Fibroblast of the aortic adventitia (primary cell): ENCODE data around the gene SHTN1. TPM values are rescaled to one million over a fixed set of nuclear protein-coding genes. Genes with fewer than 3 reads are reported as not detected.
A peak's percentile ranks its signal among the peaks of the same experiment; 100 is the strongest.

ENCODE experiments used
- DNase-seq: peaks from one replicate; pipeline ENCODE4 v3.0.0-alpha.2; 2010; ENCODE audit warnings: low read depth
- H3K4me3 ChIP-seq: 2 replicates; pipeline ENCODE4 v1.5.1; 2011; ENCODE audit warnings: low read depth, mild to moderate bottlenecking, control low read depth, low read length, moderate library complexity
- total RNA-seq: library from RNA; depleted of rRNA; stranded (reverse); fragments of >200 nt; gene quantifications from 2 replicates; pipeline ENCODE4 v1.2.3, GENCODE V29; 2012; ENCODE audit warnings: low replicate concordance
- TF ChIP-seq, protein P1 (sequence below): IDR thresholded peaks from 2 replicates; pipeline ENCODE4 v1.5.1; 2011; ENCODE audit warnings: mild to moderate bottlenecking, low read length, control low read depth, inconsistent platforms; ENCODE audit not compliant: insufficient read depth

Gene SHTN1
- total RNA-seq, 1 donor, result 4.2 TPM

DNA sequence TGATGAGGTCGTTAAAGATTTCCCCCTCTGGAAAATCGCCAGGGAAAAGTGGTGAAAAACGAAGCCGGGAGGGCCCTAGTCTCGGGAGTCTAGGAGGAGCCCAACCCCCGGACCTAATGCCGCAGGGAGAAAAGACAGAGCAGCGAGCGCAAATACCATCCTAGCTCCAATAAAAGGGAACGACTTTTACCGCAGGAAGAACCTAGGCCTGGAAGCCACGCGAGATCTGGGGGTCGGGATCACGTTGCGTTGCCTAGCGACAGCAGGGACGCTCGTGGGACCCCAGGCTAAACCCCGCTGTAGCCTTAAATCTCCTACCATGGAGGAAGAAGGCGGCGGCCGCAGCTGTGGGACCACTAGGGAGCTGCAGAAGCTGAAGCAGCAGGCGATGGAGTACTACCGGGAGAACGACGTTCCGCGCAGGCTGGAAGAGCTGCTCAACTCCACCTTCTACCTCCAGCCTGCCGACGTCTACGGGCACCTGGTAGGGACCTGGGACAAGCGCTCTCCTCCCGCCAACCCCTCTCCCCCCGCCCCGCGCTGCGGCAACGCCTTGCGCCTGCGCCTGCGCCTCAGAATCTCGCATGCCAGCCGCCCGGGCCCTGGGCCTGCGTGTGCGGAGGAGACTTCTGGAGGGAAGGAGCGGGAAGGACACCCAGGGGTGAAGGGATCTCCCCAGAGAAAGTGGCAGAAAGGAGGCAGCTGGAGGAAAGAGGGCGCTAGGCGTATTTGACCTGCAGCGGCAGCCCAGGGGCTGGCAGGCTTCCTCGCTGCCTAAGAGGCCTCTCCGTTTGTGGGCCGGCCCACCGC lies 155.5 kb downstream of the SHTN1 start, which contains the start of gene ENO4:
TSS of gene ENO4 (plus strand) at position 252 of the 810 bp plus-strand sequence. CDS start at position 320, 68 bp downstream.
- TF ChIP-seq, protein P1, sequence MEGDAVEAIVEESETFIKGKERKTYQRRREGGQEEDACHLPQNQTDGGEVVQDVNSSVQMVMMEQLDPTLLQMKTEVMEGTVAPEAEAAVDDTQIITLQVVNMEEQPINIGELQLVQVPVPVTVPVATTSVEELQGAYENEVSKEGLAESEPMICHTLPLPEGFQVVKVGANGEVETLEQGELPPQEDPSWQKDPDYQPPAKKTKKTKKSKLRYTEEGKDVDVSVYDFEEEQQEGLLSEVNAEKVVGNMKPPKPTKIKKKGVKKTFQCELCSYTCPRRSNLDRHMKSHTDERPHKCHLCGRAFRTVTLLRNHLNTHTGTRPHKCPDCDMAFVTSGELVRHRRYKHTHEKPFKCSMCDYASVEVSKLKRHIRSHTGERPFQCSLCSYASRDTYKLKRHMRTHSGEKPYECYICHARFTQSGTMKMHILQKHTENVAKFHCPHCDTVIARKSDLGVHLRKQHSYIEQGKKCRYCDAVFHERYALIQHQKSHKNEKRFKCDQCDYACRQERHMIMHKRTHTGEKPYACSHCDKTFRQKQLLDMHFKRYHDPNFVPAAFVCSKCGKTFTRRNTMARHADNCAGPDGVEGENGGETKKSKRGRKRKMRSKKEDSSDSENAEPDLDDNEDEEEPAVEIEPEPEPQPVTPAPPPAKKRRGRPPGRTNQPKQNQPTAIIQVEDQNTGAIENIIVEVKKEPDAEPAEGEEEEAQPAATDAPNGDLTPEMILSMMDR, result no peak
- H3K4me3 ChIP-seq, result peak within 1 kb of the TSS; percentile 70
- peak; percentile 65 for DNase-seq

DNA sequence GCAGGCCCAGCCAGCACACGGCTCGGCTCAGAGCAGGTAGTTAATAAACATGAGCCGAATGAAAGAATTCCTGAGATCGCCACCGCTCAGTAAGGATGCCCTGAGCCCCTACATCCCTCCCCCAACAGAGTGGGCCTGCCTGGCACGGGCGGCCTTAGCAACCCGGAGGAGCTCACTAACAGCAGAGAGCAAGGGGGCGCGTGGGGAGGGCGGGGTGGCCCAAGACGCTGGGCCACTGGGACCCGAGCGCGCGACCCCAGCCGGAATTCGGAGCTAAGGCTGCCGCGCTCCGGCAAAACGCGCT lies 156.1 kb downstream of the SHTN1 start:
- H3K4me3 ChIP-seq, result peak overlapping the region; percentile 70
- TF ChIP-seq, protein P1, result no peak
- DNase-seq, result no peak

DNA sequence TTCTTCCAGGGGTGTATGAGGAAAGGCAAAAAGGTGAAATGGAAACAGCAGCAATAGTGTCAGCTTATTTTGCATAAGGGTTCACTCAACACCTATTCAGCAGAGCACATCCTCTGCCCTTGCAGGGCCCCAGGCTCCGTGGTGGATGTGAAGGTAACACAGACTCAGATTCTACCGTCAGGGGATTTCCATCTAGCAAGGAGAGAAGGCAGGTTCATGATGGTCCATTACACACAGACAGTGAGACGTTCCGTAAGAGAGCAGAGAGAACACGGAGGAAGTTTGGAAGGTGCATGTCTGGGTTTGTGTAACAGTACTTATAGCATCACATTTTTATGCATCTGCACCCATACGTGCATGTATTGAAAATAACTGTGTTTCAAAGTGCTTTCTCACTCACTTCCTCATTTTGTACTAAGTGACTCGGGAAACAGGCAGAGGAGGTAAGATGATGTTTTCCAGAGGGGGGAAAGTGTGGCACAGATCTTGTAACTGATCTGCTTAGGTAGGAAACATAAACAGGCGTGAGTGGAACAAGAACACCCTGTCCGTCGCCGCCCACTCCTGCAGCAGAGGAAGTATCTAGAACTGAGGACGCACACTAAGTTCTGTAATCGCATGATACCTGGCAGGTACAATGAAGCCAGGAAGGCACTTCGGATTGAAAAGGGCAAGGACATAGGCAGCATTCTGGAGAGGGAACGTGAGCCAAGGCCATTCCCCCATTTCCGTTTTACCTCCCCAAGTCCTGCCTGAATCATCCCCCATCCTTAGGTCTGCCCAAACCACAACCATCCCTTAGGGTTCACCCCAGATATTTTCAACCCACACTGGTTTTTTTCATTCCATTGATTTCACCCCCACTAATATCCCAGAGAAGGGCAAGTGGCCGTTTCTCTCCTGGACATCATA lies 156.7 kb downstream of the SHTN1 start:
- TF ChIP-seq, protein P1, result no peak
- H3K4me3 ChIP-seq, result peak overlapping the region; percentile 70
- no peak for DNase-seq

DNA sequence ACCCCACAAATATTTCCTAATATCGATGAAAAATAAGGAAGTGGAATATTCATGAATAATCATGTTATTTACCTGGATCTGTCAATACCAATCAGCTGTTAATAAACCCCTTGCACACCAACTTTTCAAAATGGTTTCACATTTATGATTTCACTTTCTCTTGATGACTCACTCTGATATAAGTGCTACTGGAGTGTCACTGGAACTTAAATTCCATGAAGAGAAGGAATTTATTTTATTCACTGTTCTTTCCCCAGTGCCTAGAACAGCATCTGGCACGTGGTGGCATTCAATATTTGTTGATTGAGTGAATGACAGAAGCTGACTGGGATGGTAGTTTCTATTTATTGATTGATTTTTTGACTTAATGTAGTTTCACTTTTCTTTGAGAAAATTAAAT lies 159.2 kb downstream of the SHTN1 start:
- H3K4me3 ChIP-seq, result no peak overlapping the region
- TF ChIP-seq, protein P1, result no peak
- no peak for DNase-seq

DNA sequence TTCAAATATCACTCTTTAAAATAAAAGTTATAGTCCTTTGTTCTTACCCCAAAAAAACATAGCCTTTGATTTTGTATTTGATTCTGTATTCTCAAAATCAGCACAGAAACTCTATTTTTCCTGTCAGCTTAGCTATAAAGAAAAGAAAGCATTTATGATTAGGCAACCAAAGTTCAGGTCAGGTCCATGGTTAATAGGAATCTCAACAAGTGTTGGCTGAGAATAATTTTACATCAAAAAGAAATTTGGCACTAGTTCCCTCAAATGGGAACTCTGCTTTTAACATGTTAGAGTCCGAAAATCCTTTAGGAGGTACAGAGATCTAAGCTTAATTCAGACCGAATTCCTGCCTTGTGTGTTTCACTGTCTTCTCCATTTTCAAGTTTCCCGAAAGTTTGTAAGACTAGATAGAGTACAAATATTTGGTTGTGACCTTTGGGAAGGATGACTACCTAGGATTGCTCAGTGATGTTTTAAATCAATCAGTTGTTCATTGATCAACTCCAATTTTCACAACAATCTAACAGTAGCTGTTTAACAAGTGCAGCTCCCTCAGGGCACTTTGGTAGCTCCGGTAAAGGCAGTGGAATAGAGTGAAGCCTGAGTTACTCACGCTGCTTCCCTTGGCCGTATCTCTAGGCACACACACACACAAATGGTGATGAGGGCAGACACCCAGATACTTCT lies 164.5 kb downstream of the SHTN1 start:
- no peak for DNase-seq
- TF ChIP-seq, protein P1, result no peak
- H3K4me3 ChIP-seq, result no peak overlapping the region

DNA sequence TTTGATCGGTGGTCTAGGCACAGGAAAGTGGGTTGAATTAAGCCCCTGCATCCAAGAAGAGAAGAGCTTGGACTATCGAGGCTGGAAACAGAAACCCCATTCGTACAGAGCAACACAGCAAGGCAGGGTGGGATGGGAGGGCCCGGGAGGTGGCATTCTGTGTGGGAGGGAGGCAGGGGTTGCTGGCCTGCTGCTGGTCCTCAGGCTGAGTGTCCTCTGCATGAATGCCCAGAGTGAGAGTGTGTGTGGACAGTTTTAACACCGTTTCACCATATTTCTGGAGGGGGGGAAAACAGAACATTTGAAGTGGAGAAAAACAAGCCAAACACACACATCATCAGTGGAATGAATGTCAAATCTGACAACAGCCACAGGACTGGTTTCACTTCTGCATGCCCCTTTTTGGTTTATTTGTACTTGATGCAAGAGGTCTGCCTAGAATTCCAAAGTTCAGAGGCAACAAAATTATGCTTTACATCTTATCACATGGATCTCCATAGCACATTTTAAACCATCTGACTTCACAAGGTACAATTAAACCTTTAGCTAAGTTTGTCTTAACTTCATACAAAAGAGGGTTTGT lies 166.8 kb downstream of the SHTN1 start:
- DNase-seq, result no peak
- TF ChIP-seq, protein P1, result no peak
- no peak overlapping the region for H3K4me3 ChIP-seq
